Measurements from ENCODE around the gene RAPSN. TPM values are rescaled to one million over a fixed set of nuclear protein-coding genes. Genes with fewer than 3 reads are reported as not detected.

Gene RAPSN
- under 1 TPM in 1 of 2 donors, not detected in 1; 0.62 TPM for total RNA-seq

DNA sequence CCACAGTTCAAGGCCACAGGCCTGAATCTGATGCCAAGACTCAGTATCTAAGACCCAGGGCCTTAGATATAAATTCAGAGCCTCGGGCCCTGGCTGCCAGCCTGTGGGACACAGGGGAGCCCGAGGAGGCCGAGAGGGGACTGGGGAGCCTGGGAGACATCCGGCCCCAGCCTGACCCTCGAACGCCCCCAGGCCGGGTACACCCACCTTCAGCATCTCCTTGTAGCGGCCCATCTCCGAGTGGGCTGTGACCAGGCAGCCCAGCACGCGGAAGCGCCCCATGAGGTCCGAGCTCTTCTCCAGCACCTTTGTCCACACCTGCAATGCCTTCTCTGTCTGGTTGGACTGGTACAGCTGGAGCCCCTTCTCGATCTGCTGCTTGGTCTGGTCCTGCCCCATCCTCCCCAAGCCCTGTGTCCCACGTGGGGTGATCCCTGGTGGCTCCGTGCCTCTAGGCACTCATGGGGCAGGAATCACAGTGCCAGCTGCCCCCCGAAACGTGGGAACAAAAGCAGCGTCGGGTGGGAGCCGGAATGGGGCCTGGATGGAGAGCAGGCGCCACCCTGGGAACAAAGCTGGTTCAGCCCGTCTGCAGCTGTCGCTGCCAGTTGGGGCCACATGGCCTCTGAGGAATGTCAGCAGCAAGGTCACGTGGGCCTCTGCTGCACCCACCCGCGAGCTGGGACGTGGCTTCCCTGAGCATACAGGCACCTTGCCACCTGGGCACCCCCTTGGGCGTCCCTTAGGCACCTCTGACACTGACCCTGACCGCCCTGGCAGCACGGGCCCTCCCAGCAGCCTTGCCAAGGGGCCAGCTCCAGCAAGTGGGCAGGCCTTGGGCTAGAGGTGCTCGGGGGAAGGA is at the start of gene RAPSN:
RAPSN (minus strand) TSS at position 571 of the 862 bp plus-strand sequence; CDS start at position 399, 172 bp downstream.
- Mint-ChIP-seq H3K9me3 (no peaks in the 10 kb centered on the region), H3K27ac (no peak within 1 kb of the TSS), H3K36me3 (no peaks in the 10 kb centered on the region)
- DNase-seq (ENCODE audit: low spot score in 2 of 2) (no peak), ATAC-seq (peak in 1 of 2 donors; percentile 11)

DNA sequence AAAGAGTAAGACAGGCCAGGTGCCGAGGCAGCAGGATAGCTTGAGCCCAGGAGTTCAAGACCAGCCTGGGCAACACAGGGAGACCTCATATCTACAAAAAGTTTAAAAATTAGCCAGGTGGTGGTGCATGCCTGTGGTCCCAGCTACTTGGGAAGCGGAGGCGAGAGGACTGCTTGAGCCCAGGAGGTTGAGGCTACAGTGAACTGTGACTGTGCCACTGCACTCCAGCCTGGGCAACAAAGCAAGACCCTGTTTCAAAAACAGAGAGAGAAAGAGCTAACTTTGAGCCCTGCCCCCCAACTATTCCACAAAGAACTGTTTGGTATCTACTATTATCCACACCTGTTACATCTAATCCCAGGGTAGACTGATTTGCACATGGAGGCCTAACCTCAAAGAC is 49.2 kb upstream of the RAPSN start:
- no peak for DNase-seq (ENCODE audit: low spot score in 2 of 2)
- Mint-ChIP-seq H3K27ac (peak overlapping the region in 1 of 2 donors; percentile 32), H3K36me3 (peaks cover 0 to 10% of the 10 kb centered on the region in 2 donors), H3K9me3 (no peaks in the 10 kb centered on the region)
- ATAC-seq, result no peak

DNA sequence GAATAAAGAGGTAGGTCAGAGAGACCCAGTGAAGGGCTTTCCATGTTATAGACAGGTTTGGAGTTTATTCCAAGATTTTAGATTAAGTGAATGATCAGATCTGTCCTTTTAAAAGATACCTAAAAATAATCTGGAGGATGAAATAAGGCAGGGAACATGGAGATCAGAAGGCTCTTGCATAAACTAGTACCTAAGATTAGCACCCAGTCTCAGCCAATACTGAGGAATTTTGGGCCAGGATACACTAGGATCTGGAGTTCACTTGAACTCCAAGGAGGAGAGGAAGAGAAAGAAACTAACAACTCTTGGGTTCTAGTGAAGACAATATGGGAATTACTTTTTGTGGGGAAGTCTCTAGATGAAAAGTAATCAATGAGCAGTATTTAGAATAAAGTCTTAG is 47.9 kb upstream of the RAPSN start:
- no peak for DNase-seq (ENCODE audit: low spot score in 2 of 2)
- ATAC-seq, result no peak
- no peaks in the 10 kb centered on the region for H3K9me3 Mint-ChIP-seq
- no peak overlapping the region for H3K27ac Mint-ChIP-seq
- peaks cover 0 to 10% of the 10 kb centered on the region in 2 donors for H3K36me3 Mint-ChIP-seq

- ATAC-seq (no peak), DNase-seq (ENCODE audit: low spot score in 2 of 2) (no peak)
- Mint-ChIP-seq H3K27ac (no peak overlapping the region), H3K36me3 (peaks cover 0 to 6% of the 10 kb centered on the region in 2 donors), H3K9me3 (no peaks in the 10 kb centered on the region)
Observed at GRCh38 chr11:47495856-47496217, 46.9 kb upstream of the RAPSN start.

GRCh38 chr11:47495011-47495855 is 46.3 kb upstream of the RAPSN start:
- no peak for DNase-seq (ENCODE audit: low spot score in 2 of 2)
- no peaks in the 10 kb centered on the region for H3K36me3 Mint-ChIP-seq
- no peak overlapping the region for H3K27ac Mint-ChIP-seq
- ATAC-seq, result no peak
- no peaks in the 10 kb centered on the region for H3K9me3 Mint-ChIP-seq

- Mint-ChIP-seq H3K27ac (no peak overlapping the region), H3K9me3 (no peaks in the 10 kb centered on the region), H3K36me3 (peaks cover 0 to 2% of the 10 kb centered on the region in 2 donors)
- DNase-seq (ENCODE audit: low spot score in 2 of 2) (no peak), ATAC-seq (no peak)
Observed at GRCh38 chr11:47489395-47489755, 40.4 kb upstream of the RAPSN start.

DNA sequence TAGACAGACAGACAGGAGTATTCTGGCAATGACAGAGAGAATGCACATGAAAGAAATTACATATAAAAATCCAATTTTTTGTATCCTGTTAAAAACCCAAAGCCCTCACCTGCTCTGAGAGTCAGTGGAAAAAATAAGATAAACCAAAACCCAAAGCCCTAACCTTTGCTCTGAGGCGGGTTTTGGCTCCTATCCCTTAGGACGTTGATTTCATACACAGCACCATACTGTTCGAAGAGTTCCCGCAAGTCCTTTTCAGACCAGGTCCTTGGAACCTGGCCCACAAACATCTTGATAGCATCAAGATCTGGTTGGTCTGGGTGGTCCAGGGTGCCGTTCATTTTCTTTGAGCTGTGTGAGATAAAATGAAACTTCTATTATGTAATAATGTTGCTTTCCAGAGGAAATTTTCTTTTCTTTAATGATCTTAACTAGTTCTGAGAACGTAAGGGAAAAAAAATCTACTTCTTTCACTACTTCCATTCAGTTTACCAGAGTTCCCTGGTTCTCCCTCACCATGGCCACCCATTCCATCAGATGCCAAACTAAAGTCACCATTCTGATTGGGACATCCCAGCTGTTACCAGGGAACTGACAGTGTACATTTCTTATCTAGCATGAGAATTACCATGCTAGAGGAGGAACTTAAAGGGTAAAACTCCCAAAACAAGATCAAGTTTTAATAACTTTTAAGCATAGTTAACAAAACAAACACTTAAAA is 39.9 kb upstream of the RAPSN start:
- ATAC-seq (no peak), DNase-seq (ENCODE audit: low spot score in 2 of 2) (no peak)
- peaks cover 0 to 7% of the 10 kb centered on the region in 2 donors for H3K36me3 Mint-ChIP-seq
- no peaks in the 10 kb centered on the region for H3K9me3 Mint-ChIP-seq
- H3K27ac Mint-ChIP-seq, result peak overlapping the region; percentile 70 to 78

- peaks cover 5 to 12% of the 10 kb centered on the region in 2 donors for H3K36me3 Mint-ChIP-seq
- peak overlapping the region; percentile 39 to 78 for H3K27ac Mint-ChIP-seq
- H3K9me3 Mint-ChIP-seq, result no peaks in the 10 kb centered on the region
- ATAC-seq, result no peak
- no peak for DNase-seq (ENCODE audit: low spot score in 2 of 2)
Observed at GRCh38 chr11:47488111-47488510, 39.2 kb upstream of the RAPSN start.

GRCh38 chr11:47487421-47487820 is 38.5 kb upstream of the RAPSN start:
- Mint-ChIP-seq H3K27ac (peak overlapping the region; percentile 60 to 78), H3K36me3 (peaks cover 5 to 12% of the 10 kb centered on the region in 2 donors), H3K9me3 (no peaks in the 10 kb centered on the region)
- ATAC-seq (peak; percentile 38 to 57), DNase-seq (ENCODE audit: low spot score in 2 of 2) (no peak)

DNA sequence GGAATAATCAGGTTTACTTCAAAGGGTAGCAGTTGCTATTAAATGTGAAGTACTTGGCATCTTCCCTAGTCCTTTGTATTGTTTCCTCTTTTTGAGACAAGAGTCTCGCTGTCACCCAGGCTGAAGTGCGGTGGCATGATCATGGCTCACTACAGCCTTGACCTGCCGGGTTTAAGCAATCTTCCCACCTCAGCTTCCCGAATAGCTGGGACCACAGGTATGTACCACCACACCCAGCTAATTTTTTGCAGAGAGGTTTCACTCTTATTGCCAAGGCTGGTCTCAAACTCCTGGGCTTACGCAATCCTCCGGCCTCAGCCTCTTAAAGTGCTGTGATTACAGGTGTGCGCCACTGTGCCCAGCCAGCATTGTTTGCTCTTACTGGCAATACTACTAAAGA is 36.2 kb upstream of the RAPSN start:
- Mint-ChIP-seq H3K9me3 (no peaks in the 10 kb centered on the region), H3K27ac (peak overlapping the region in 1 of 2 donors; percentile 55), H3K36me3 (peaks cover 5 to 18% of the 10 kb centered on the region in 2 donors)
- DNase-seq (ENCODE audit: low spot score in 2 of 2) (no peak), ATAC-seq (no peak)

DNA sequence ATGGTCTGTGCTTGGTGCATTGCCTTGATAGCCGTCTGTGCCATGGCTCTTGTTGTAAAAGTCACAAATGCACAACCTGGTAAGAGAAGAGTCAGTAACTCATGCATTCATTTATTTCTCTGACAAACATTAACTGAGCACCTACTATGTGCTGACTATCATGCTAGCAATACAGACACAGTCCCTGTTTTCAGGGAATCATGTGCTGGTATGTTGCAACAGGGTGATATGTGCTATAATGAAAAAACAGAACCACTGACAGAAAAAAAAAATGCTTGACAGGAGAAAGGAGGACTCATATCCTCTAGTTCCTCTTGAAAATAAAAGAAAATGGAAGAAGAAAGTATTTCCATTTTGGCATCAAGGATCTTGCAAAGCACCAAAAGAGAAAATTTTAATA is 34.5 kb upstream of the RAPSN start:
- peaks cover 9 to 21% of the 10 kb centered on the region in 2 donors for H3K36me3 Mint-ChIP-seq
- ATAC-seq, result no peak
- peak overlapping the region; percentile 21 to 85 for H3K27ac Mint-ChIP-seq
- no peaks in the 10 kb centered on the region for H3K9me3 Mint-ChIP-seq
- DNase-seq (ENCODE audit: low spot score in 2 of 2), result no peak

GRCh38 chr11:47480762-47481161 is 31.8 kb upstream of the RAPSN start:
- ATAC-seq, result no peak
- H3K36me3 Mint-ChIP-seq, result peaks cover 18 to 33% of the 10 kb centered on the region in 2 donors
- H3K27ac Mint-ChIP-seq, result peak overlapping the region in 1 of 2 donors; percentile 29
- DNase-seq (ENCODE audit: low spot score in 2 of 2), result no peak
- no peaks in the 10 kb centered on the region for H3K9me3 Mint-ChIP-seq

DNA sequence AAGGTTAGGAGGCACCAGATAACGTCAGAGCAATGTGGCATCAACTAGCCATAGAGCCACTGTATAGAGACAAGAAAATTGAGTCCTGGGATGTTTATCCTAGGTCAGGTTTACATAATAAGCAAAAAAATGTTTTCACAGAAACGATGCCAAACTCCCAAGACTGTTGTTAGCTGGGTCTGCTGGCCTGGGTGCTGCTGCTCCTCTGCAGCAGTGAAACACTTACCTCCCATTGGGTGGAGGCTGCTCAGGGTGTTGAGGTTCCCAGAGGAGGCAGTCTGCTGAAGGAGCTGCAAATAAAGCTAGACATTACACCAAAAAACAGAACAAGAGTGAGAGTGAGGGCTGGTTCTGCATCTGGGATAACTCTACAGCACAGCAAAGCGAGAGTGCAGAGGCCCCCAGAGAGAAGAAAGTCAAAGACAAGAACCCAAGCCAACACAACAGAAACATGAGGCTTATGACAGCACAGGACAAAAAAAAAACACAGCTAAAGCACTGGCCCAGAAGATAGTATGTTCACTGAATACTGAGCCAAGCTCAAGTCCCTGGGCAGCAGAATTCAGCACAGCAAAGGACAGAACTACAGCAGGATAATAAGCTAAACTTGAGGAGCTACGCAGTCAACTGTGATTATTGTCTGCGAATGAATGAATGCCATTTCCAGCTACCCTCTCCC is 29.9 kb upstream of the RAPSN start:
- H3K27ac Mint-ChIP-seq, result peak overlapping the region in 1 of 2 donors; percentile 94
- no peaks in the 10 kb centered on the region for H3K9me3 Mint-ChIP-seq
- DNase-seq (ENCODE audit: low spot score in 2 of 2) (no peak), ATAC-seq (no peak)
- peaks cover 25 to 32% of the 10 kb centered on the region in 2 donors for H3K36me3 Mint-ChIP-seq

GRCh38 chr11:47477753-47478152 is 28.8 kb upstream of the RAPSN start:
- no peak for ATAC-seq
- DNase-seq (ENCODE audit: low spot score in 2 of 2), result no peak
- Mint-ChIP-seq H3K9me3 (no peaks in the 10 kb centered on the region), H3K36me3 (peaks cover 27% of the 10 kb centered on the region in 2 donors), H3K27ac (peak overlapping the region; percentile 71 to 94)

DNA sequence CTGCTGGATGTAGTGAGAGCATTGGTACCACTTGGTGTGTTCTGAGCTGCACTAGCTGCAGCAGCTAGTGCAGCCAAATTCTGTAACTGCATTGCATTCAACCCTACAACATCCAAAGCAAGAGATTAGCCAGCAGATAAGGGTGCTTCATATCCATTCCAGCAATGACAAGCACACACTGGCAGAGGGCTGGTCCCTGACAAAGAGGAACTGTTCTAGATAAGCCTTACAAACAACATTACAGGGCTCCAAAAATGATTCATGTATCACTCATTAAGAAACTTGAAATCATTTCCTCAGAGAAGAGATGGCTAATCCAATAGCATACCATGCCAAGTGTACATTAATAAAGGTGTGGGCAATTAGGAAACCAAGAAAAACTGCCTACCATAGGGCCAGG is 28.4 kb upstream of the RAPSN start:
- ATAC-seq (peak; percentile 89 to 94), DNase-seq (ENCODE audit: low spot score in 2 of 2) (no peak)
- Mint-ChIP-seq H3K9me3 (no peaks in the 10 kb centered on the region), H3K36me3 (peaks cover 27% of the 10 kb centered on the region in 2 donors), H3K27ac (peak overlapping the region; percentile 71 to 94)

DNA sequence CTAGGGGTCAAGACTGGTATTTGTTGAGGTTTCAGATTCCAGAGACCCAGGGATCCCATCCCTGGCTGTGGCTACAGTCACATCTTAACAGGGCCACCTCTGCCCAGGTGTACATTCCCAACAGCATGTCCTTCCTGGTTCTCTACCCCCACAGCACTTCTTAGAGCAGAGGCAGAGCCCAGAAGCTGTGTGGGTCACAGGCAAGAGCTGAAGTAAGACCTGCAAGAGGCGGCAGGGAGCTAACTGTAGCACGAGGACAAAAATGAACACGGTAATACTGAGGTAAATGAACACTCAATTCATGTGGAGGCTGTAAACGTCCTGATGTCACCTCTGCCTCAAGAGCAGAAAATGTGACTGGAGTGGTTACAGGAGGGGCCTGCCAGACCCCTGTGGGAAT is 21.7 kb upstream of the RAPSN start:
- ATAC-seq (no peak), DNase-seq (ENCODE audit: low spot score in 2 of 2) (no peak)
- Mint-ChIP-seq H3K27ac (peak overlapping the region in 1 of 2 donors; percentile 27), H3K9me3 (no peaks in the 10 kb centered on the region), H3K36me3 (peaks cover 6 to 18% of the 10 kb centered on the region in 2 donors)
